CD4-positive, alpha-beta T cell treated with Interleukin-6 for 4 hours (primary cell): Measurements from ENCODE around the gene JAKMIP1.

Experiments
- DNase-seq: peaks from one replicate; pipeline ENCODE4 v3.0.0-alpha.2; 2020; ENCODE audit warnings: mixed read lengths

Gene JAKMIP1

DNA sequence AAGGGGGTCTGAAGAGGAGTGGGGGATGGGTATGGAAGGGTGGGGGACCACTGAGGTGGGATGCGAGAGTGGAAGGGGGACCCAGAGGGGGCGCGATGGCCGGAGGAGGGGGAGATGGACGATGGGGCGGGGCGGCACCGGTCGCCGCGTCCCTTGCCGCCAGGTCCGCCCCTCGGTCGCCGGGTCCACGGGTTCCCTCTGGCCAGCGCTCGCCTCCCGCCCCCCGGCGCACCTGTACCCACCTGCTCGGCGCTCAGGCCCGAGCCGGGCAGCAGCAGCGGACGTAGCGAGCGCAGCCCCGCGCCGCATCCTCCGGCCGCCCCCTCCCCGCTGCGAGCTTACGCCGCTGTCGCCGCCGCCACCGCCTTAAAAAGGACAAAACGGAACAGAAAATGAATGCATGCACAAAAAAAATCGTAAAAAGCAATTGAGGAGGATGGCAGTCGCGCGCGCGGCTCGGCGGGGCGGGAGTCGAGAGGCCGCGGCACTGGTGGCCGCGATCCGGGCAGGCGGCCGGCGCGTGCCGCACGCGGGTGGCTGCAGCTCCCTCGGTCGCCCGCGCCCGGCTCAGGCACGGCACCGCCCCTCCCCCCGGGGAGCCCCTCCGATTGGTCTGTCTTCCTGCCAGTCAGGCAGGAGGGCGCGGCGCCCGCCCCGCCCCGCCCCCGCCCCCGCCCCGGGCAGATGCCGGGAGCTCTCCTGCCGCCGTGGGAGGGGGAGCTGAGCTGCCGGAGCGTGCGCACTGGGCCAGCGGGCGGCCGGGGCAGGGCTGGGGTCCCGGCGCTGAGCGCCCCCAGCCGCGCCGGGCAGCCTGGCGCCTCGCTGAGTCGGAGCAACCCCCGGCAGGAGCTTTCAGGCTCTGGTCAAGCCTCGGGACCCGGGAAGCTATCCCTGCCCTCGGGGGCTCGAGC, at the start of gene JAKMIP1:
Gene JAKMIP1 (minus strand): TSS at position 539 of the 911 bp plus-strand sequence. CDS start 87,699 bp downstream, outside the sequence.
- peak; percentile 78 for DNase-seq

DNA sequence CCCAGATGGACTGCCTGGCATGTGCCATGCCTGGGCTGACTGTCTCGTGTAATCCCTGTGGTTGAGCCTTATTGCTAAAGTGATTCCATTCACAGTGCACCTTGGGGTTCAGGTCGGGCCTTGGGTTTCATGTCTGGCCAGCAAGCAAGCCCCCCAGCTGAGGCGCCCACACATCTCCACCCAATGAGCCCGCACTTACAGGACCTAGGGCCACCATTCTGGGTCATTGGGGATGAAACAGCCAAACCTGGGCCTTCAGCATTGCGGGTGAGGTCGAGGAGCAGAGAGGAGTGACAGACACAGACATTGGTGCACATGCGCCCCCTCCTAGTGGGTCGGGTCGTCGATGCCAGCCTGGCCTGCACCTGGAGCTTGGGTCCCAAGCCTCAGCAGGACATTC, 48.0 kb upstream of the JAKMIP1 start:
- DNase-seq = no peak

DNA sequence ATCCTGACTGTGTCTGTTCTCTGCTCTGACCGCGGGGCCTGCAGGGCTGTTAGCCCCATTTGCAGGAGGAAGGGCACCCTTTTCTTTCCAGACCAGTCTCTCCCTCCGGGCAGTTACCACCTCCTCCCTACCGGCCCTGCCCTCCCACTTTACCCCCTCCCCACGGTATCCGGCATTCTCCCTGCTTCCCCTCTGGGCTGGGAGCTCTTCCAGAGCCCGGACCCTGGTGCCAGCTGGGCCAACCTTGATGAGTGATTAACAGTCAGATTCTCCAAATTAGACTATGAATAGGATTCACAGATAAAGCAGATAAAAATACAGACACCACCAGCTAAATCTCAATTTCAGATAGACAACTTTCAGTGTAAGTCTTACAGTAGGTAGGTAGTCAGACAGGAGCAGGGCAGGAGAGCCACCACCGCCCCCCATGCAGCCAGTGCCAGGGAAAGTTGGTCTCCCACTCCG, 45.9 kb upstream of the JAKMIP1 start:
- DNase-seq = no peak

DNA sequence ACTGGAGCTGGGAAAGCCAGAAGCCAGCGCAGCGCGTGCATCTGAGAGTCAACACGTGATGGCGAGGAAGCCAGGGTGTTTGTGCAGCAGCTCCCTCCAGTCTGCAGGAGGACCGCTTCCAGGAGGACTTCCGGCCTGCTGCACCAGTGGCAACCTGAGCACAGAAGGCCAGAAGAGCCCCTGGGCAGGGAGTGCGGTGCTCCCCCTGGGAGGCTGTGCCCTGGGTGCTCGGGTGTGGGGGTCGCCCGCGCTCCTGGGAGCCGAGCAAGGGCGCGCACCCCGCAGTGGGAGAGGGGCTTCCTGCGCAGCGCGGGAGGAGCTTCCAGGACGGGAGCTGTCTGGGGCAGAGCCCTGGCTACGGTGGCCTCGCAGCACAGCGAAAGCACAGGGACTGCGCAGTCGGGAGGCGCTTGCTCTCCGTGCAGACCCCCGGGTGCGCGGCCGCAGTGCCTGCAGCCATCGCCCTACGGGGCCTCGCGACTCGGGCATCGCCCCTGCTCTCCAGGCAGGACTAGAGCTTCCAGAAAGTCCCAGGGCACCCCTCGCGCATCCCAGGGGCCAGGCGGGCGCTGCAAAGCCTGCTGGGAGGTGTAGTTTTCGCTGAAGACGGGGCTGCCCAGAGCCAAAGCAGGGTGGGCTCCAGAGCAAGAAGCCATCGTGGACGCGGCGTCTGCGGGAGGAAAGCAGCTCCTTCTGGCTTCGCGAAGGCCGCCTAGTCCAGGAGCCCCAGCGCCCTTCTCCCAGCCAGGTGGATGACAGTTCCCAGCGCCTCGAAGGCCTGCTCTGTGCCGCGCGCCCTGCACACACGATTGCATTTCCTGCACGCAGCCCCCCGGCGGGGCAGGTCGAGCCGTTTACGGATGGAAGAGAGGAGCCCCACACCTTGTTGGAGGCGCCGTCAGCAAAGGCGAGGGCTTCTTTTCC, 45.2 kb upstream of the JAKMIP1 start:
- no peak for DNase-seq

DNA sequence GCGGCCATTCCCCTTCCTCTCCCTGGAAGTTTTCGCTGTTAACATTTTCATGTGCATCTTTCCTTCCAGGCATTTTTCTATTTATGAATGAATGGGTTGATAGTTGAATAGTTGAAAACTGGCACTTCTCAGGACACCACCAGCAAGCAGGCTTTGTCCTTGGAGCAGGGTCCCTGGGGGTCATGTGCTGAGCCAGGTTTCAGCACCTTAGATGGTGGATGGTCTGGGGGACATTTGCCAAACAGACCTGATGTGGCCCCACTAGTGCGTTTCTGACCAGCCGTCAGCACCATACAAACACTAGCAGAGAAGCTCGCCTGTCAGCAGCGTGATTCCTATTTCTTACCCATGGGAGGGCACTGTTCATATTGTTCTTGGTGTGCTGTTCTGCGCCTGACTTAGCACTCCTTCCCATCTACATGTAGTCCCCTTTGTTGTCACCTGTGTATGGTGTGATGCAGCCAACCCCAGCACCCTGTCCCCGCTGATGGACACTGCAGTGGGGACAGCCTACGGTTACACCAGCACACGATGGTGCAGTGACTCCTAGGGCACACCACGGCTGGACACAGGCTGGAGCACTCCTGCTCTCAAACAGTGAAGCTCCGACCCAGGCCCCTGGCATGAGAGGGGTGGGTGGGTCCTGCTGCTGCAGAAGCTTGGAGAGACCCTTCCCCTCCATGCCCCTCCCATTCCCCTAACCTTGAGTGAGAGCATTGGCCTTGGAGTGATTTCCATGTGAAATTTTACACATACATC, 42.1 kb upstream of the JAKMIP1 start:
- DNase-seq = no peak

DNA sequence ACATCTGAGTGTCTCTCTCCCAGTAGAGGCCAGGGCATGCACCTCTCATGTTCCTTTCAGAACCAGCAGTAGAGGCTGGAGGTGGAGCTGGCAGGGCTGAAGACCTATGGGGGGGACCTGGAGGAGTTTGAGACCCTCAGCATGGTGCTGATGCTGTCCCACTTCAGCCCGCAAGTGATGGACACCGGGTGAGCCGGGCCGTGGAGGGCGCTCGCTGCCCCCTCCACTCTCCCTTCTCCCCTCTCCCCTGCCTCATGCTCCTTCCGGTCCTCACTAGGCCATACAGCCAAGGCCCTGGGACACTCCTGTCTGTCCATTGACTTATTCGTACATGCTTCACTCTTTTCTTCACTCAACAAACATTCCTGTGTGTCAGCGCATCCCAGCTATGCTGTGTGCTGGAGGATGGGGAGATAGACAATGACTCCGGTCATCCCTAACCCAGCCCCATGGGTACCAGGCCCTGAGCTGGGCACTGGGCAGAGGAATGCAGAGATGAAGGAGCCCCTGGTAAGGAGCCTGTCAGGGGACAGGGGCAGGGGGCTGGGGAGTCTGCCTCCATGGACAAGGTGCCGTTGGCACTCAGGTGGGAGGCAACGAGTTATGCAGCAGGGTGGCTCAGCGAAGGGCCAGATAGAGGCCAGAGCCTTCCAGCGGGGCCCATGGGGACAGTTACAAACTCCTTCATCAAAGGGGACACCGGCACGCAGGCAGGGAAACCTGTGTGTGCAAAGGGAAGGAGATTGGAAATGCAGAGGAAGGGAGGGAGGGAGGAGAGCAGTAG, 40.9 kb upstream of the JAKMIP1 start:
- no peak for DNase-seq

DNA sequence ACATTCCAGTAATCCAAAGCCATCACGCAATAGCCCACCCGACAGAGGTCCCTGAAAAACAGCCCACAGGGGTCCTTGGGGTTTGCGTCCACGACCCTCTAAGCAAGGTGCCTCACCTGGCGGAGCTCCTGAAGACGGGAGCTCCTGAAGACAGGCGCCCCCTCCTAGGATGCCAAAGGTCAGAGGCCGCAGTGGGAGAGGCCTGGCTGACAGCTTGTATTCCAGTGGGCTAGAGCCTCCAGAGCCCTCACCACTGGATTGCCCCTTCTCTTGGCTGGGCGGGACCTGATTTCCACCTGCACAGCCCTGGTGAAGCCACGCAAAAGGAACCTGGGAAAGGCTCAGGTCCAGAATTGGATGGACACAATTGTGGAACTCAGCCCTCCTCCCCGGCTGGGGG, 39.6 kb upstream of the JAKMIP1 start:
- DNase-seq = no peak

DNA sequence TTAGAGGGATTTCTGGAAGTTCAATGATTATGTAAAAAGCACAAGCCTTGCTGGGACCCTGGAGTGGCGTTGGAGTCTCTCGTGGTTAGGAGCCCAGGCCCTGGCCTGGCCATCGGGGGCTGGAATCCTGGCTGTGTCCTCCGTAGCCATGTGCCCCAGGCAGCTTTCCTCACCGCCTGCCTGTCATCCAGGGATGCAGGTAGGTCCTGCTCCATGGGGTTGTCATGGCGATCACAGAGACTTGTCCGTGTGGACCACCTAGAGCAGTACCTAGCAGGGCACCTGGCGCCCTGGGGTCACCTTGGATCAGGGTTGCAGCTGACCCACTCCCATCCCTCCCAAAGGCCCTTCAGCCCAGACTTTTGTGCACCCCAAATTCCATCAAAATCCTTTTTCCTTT, 39.1 kb upstream of the JAKMIP1 start:
- DNase-seq = no peak

DNA sequence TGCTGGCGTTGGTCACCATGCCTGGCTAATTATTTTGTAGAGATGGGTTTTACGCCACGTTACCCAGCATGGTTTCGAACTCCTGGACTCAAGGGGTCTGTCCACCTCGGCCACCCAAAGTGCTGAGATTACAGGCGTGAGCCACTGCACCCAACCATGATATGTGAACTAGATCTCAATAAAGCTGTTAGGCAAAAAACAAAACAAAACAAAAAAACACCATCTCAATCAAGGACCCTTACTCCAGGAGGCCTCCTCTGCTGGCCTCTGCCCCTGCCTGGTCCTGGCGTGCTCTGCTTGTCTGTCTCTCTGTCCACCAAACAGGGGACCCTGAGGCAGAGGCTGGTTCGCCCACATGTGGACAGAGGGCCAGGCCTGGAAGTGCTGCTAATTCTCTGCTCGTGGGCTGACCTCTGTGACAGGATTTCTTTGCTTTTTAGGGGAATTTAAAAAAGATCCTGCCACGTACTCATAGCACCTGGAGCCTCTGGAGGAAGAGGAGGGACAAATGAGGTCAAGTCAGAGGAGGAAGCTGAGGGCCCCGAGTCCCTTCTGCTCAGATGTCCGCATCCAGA, 36.6 kb upstream of the JAKMIP1 start:
- no peak for DNase-seq

DNA sequence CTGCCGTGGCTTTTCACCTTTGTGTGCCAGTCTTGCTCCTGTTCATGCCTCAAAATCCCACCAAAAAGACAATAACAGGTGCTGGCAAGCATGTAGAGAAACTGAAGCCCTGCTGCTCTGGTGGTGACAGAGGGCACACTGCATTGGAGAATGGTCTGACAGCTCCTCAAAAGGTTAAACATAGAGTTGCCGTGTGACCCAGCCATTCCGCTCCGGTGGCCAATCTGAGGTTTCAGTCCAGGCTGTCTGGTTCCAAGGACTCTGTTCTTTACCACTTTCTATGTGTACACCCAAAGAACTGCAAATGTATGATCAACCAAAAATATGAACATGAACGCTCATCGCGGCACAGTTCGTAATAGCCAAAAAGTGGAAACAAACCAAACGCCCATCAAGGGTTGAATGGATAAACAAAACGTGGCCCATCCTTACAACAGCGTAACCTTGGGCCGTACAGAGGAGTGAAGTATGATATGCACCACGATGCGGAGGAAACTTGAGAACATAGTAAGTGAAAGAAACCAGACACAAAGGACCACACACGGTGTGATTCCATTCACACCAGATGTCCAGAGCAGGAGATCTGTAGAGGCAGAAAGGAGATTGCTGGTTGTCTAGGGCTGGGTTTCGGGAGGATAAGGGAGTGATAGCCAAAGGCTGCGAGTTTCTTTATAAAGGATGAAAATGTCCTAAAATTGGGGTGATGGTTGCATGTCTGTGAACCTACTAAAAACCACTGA, 35.7 kb upstream of the JAKMIP1 start:
- no peak for DNase-seq

DNA sequence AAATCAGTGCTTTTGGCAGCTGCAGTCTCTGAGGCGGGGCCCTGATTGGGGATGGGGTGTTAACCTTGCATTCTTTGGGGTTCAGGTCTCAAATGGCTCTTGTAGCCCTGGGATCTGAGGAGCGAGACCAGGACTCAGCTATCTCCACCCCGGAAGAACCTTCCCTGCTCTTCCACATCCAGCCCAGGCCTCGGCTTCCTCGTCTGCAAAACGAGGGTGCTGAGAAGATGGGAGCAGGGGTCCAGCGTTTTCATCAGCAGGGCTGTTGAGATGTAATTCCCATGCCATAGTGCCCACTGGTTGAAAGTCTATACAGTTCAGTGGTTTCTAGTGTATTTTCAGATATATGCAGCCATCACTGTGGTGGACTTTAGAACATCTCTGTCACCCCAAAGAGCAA, 34.7 kb upstream of the JAKMIP1 start:
- no peak for DNase-seq

DNA sequence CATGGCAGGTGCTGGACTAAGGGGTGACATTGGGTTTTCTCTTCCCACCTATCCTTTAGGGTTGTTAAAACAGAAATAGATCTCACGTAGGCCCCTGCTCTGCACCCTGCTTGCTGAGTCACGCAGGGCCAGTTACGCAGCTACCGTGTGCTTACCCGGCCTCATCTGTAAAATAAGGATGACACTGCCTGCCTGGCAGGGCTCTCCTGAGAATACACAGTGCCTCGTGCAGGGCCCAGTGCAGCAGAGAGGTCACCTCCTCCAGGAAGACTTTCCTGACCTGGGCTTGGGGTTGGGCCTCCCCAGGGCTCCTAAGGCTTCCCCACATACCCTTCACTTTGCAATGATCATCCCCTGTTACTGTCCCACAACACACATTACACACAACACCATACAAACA, 33.6 kb upstream of the JAKMIP1 start:
- DNase-seq = no peak

DNA sequence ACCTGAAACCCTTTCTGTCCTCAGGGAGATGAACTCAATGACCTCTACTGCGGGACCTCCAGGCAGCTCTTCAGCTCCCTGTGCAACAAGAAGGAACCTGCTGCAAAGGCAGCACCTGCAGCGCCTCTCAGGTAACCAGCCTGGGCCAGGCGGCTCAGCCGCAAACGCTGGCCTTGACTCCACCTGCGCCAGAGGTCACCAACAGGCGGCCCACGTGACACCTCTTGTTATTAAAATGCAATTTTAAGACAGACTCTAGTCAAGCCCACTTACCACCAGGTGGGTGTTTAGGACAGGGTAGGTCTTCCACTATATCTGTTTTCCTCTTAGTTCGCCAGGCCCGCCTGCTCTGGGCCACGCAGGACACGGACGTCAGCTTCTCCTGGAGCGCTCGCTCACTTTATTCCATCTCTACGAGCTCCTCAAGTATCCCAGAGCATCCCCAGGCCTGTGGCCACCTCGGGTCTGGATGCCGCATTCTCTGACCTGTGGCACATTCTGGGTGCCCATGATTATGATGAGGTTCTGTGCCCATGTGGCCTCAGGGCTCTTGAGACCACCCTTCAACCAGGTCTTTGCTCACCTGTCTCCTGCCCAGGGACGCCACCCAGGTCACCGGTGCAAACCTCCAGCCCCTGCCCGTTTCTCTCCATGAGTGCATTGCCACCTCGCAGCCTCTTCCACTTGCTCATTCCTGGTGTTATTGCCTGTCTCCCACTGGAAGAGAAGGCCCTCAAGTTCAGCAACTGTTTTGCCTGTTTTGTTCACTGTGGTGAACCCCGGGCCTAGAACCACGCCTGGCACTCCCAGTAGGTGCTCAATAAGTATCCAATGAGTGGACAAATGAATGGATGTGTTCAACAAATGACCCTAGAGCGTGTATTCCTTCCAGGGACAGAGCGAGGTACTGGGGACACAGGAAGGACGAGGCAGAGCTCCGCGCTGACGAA, 32.8 kb upstream of the JAKMIP1 start:
- DNase-seq = no peak

DNA sequence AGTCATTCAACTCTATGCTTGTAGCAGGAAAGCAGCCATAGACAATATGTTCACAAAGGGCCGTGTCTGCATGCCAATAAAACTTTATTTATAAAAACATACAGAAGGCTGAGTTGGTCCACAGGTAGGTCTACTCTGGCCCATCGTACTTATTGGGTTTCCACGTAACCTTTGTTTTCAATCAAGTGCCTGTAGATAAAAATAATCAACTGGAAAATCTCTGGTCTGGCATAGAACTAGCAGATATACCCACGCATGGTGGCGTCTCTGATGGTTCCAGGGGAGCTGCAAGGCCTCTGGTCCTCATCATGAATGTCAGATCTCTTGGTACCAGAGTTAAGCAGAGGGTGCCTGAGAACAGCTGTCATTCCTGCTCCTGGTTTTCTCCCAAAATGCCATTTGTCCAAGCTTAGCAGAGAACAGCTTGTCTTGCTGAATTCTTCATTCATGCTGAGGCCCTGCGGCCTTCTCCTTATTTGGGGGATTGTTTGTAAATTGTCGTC, 31.4 kb upstream of the JAKMIP1 start:
- DNase-seq = no peak

DNA sequence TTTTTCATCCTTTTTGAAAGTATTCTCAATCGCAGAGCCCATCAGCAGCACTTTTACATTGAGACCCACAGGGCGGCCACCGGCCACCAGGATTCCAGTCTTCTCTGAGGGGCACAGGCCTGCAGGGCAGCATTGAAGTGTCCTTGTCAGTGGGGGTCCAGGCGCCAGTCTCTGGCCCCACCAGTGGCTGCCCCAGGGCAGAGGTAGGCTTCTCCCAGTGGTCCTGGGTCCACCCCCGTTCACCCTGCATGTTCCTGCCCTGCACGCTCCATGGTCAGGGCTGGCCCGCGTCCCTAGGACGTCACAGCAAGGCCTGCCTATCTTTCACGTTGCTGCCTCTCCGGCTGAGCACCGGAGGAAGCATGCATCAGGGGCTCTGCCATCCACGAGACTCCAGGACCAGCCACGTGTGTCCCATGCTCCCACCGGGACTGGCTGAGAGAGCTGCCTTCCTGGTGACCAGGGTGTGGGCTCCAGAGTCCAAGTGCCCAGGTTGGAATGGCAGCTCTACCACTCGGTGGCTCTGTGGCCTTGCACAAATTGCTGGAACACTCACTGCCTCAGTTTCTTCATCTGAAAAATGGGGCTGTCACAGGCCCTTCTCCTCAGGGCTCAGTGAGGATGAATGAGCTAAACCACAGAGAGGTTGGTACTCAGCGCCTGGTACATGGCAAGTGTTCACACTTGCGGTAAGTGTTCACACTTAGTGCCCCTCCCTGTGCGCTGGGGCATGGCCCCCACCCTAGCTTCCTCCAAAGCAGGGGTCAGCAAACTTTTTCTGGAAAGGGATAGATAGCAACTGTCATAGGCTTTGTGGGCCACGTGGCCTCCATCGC, 30.7 kb upstream of the JAKMIP1 start:
- DNase-seq = no peak

DNA sequence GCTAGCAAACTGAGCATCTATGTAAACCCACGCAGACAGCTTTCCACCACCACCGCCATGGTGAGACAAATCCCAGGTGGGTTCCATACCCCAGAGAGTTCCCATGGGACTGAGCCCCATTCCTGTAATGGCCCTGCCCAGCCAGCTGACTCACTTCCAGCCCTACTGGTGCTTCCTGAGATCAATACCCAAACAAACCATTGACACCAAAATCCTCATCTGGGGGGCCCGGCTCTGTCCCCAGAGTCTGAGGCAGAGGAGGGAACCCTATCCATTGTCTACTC, 30.1 kb upstream of the JAKMIP1 start:
- no peak for DNase-seq

DNA sequence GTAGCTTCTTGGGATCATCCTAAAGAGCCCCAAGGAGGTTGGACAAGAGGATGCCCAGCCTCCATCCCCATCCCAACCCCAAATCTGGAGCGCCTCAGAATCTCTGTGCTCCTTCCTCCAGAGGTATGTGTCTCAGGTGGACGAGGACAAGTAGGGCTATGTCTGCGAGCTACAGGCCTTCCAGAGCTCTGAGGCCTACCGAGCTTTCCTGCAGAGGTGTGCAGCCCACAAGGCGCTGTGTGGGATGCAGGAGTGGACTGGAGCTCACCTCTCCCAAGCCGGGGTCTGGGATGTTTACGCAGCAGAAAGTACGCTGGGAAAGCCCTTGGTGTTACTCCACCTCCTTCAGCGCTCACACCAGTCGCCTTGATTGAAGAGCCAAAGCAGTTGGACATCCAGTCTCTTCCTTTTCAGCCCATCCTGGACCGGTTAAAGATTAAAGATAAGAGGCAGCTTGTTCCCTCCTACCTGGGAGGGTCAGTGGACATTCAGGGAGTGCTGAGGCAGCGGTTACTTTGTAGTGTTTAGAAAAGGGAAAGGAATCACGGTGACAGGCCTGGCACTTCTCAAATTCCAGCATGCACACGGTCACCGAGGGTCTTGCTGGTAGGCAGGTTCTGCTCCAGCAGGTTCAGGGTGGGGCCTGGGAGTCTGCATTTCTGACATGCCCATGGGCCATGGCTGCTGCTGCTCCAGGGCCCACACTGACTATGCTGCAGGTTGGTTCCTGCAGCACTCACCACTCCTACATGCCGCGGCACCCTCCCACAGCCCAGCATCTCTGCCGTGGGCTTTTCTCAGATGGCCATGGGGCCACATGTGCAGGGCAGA, 29.5 kb upstream of the JAKMIP1 start:
- DNase-seq = no peak

DNA sequence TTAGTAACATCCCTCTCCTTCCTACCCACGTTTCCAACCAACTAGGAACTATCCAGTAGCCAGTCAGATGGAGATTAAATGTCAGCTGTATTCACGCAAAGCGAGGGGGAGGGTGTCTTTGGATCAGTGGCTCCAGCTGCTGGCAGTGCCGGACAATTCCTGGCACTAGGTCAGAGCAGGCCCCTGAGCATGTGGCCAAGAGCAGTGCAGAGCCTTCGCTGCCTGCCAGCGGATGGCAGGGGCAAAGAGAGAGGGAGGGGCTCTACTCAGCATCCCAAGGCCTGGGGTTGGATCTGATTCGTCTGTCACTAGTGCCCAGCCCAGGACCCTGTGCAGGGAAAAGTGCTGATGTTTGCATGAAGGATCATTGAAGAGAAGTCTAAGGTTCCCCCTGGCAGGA, 28.7 kb upstream of the JAKMIP1 start:
- no peak for DNase-seq
